Ectodermal cell (in vitro differentiated cells): ENCODE data around the gene PHTF2.

ENCODE experiments used
- H3K27ac ChIP-seq: 2 replicates; pipeline ENCODE4 v1.7.0; 2013; ENCODE audit warnings: mild to moderate bottlenecking, low read depth, low read length; ENCODE audit not compliant: insufficient read depth, poor library complexity, severe bottlenecking
- H3K27me3 ChIP-seq: 2 replicates; pipeline ENCODE4 v1.7.0; 2013; ENCODE audit warnings: mild to moderate bottlenecking, low read length; ENCODE audit not compliant: insufficient read depth, control insufficient read depth, poor library complexity, severe bottlenecking
- H3K36me3 ChIP-seq: one replicate; pipeline ENCODE4 v1.7.0; 2013; ENCODE audit warnings: low read length; ENCODE audit not compliant: control insufficient read depth, insufficient read depth
- H3K4me1 ChIP-seq: one replicate; pipeline ENCODE4 v1.7.0; 2013; ENCODE audit warnings: low read length; ENCODE audit not compliant: control insufficient read depth, insufficient read depth
- H3K4me3 ChIP-seq: 2 replicates; pipeline ENCODE4 v1.7.0; 2013; ENCODE audit warnings: low read depth, low read length, control low read depth; ENCODE audit not compliant: insufficient read depth
- H3K9me3 ChIP-seq: 2 replicates; pipeline ENCODE4 v1.7.0; 2013; ENCODE audit warnings: mild to moderate bottlenecking, low read length, moderate library complexity; ENCODE audit not compliant: control insufficient read depth
- WGBS, 2 experiments: methylation state at CpG; one replicate each; pipeline ENCODE4 v1.1.7; 2013; ENCODE audit warnings: missing lambda C conversion rate in 2 of 2; 5-methylcytosine and 5-hydroxymethylcytosine counted together

Gene PHTF2

DNA sequence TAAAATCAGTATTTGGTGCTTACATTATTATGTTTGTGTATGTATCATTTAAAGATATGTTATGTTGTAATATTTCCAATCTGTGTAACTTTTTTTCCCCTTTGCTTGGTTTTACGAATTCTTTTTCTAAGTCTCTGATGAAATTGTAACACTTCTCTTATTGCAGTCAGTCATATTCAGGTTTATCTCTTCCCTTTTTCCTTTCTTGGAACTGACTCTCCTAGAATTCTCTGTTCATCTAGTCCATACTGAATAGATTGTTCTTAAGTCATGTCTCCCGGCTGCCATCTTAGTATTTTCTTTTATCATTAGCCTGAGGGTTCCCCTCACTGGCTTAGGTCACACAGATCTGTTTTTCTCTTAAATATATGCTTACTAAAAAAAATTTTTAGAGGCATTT lies 44.6 kb downstream of the PHTF2 start:
- H3K4me1 ChIP-seq = no peaks in the 10 kb centered on the region
- WGBS, 2 experiments = 96 to 100% methylated on average over 2 of the region's 2 CpGs
- H3K27ac ChIP-seq = no peak overlapping the region
- no peaks in the 10 kb centered on the region for H3K36me3 ChIP-seq
- H3K9me3 ChIP-seq = no peaks in the 10 kb centered on the region
- no peaks in the 10 kb centered on the region for H3K27me3 ChIP-seq
- H3K4me3 ChIP-seq = no peak overlapping the region

DNA sequence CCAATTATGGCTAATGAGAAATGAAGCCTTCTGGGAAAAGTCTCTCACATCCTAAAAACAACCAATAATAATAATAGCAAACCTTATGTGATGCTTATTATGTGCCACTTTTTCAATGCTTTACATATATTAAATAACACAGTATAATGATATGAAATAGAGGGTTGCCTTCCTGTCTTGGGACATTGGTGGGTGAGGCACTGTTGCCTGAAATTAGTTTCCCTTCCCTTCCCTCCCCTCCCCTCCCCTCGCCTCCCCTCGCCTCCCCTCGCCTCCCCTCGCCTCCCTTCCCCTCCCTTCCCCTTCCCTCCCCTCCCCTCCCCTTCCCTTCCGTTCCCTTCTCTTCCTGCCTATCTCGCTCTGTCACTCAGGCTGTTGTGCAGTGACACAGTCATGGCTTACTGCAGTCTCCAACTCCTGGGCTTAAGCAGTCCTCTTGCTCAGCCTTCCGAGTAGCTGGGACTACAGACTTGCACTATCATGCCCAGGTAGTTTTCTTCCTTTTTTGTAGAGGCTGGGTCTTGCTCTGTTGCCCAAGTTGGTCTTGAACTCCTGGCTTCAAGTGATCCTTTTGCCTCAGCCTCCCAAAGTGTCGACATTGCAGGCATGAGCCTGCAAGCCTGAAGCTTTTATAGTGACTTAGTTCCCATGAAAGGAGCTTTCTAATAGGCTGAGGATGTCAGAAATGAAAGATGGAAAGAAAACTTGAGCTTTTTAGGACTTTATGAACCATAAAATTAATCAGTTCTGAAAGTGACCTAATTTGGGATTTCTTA lies 47.9 kb downstream of the PHTF2 start:
- no peaks in the 10 kb centered on the region for H3K4me1 ChIP-seq
- no peak overlapping the region for H3K27ac ChIP-seq
- H3K36me3 ChIP-seq = no peaks in the 10 kb centered on the region
- WGBS, 2 experiments = 90 to 91% methylated on average over 4 of the region's 8 CpGs
- H3K4me3 ChIP-seq = no peak overlapping the region
- H3K27me3 ChIP-seq = no peaks in the 10 kb centered on the region
- H3K9me3 ChIP-seq = no peaks in the 10 kb centered on the region

DNA sequence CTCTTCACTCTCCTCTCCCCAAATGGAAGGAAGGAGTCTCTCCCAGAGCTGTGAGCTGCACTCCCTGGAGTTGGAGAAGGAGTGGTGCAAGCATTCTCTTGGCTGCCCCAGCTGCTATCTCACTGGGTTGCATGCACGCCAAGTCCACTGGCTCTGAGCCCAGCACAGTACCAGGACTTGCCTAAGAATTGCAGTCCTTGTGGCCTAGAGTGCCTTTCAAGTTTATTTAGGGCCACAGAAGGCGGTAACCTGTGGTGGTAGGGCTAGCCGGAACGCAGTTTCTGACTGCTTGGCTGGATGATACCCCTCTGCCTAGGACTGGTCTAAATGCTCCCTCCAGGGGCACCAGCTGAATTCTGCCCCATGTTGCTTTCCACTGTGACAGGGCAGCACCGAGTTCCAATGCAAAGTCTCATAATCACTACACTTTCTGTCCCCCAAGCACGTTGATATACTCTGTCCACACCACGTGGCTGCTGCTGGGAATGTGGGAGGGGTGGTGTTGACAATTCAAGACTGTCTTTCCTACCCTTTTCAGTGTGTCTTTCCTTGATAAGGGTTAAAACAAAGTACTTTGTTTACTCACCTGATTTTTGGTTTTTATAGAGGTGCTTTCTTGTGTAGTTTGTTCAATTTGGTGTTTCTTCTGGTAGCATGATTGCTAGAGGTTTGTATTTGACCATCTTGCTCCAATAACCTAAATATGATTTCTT lies 57.0 kb downstream of the PHTF2 start:
- no peaks in the 10 kb centered on the region for H3K9me3 ChIP-seq
- H3K4me1 ChIP-seq = no peaks in the 10 kb centered on the region
- H3K36me3 ChIP-seq = no peaks in the 10 kb centered on the region
- H3K27me3 ChIP-seq = no peaks in the 10 kb centered on the region
- H3K27ac ChIP-seq = no peak overlapping the region
- WGBS, 2 experiments = 97% methylated on average over 7 of the region's 7 CpGs
- no peak overlapping the region for H3K4me3 ChIP-seq

DNA sequence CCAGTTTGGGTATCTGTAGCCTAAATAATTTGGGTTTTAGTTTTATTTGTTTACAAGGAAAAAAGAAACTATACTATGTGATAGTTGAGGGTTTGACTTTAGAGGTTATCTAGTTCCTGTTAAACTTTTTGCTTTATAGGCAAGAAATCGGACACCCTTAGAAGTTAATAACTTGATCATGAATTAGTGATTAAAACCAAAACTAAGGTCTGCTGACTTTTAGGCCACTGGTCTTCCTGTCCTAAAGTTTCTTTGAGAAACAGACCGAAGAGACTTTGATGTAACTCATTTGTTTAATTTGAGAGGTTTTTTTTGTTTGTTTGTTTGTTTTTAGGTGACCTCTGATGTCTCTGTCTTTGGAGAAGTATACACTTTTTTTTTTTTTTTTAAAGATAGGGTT lies 59.7 kb downstream of the PHTF2 start:
- WGBS, 2 experiments = 94 to 98% methylated on average over 2 of the region's 2 CpGs
- Histone ChIP-seq H3K36me3 (no peaks in the 10 kb centered on the region), H3K27ac (no peak overlapping the region), H3K4me1 (no peaks in the 10 kb centered on the region), H3K9me3 (no peaks in the 10 kb centered on the region), H3K4me3 (no peak overlapping the region), H3K27me3 (no peaks in the 10 kb centered on the region)

DNA sequence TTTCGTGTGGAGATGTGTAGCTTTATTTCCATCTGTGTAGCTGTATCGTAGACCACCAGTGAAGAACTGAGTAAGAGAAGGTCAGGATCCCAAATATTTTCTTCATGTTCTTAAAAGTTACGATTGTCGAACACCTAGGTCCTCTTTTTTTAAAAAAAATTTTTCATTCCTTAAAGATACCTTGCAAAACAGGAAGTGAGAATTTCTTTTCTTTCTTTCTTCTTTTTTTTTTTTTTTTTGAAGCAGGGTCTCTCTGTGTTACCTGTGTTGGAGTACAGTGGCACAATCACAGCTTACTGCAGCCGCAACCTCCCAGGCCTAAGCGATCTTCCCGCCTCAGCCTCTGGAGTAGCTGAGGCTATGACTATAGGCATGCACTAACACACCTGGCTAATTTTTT lies 60.8 kb downstream of the PHTF2 start:
- no peaks in the 10 kb centered on the region for H3K4me1 ChIP-seq
- no peaks in the 10 kb centered on the region for H3K27me3 ChIP-seq
- H3K27ac ChIP-seq = no peak overlapping the region
- no peak overlapping the region for H3K4me3 ChIP-seq
- WGBS, 2 experiments = 88 to 94% methylated on average over 7 of the region's 7 CpGs
- no peaks in the 10 kb centered on the region for H3K36me3 ChIP-seq
- no peaks in the 10 kb centered on the region for H3K9me3 ChIP-seq

DNA sequence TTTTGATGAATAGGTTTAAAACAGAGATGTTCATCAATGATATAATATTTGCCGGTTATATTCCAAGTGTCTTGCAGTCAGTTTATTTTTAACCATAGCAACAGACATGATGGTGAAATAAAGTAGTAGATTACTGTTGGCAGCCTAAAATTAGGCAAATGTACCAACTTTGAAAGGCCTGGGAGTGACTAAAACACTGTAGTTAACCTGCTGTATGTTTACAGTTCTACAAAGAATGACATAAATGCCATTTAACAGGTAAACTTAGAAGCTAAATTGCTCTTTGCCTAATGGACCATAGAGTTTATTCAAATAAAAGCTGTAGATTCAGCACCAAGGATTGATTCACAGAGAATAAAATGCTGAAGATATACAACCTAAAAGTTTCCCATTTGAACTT lies 64.1 kb downstream of the PHTF2 start:
- Histone ChIP-seq H3K4me3 (no peak overlapping the region), H3K4me1 (no peaks in the 10 kb centered on the region), H3K27ac (no peak overlapping the region), H3K27me3 (no peaks in the 10 kb centered on the region), H3K36me3 (no peaks in the 10 kb centered on the region), H3K9me3 (no peaks in the 10 kb centered on the region)
- WGBS, 2 experiments = 96 to 100% methylated on average over 1 of the region's 1 CpG

DNA sequence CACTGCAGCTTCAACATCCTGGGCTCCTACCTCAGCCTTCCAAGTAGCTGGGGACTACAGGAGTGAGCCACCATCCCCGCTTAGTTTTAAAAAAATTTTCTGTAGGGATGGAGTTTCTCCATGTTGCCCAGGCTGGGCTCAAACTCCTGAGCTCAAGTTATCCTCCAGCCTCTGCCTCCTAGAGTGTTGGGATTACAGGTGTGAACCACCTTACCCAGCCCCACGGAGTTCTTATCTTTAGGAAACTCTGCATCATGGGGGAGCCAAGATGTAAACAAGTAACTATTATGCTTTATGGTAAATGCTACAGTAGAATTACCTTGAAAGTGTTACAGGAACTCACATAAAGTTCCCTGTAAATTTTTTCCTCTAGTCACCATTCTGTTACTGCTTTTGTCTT lies 65.3 kb downstream of the PHTF2 start:
- H3K4me1 ChIP-seq = no peaks in the 10 kb centered on the region
- 88 to 89% methylated on average over 2 of the region's 2 CpGs for WGBS, 2 experiments
- no peaks in the 10 kb centered on the region for H3K9me3 ChIP-seq
- H3K36me3 ChIP-seq = no peaks in the 10 kb centered on the region
- H3K4me3 ChIP-seq = no peak overlapping the region
- no peaks in the 10 kb centered on the region for H3K27me3 ChIP-seq
- H3K27ac ChIP-seq = no peak overlapping the region

DNA sequence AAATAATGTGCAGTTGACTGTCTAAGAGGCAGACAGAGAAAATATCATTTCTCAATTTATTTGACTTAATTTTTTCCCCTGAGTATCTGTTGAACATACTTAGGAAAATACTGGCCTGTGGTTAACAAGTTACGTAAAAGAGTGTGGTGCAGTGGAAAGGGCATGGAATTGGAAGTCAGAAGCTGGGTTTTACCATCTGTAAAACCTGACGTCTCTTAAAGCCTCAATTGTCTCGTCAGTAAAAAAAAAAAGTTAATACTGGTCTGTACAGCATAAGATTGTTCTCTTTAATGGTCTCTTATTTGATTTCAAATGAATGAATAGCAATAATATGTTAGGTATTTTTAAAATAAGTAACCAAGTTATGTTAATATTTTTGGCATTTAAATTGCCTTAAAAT lies 67.8 kb downstream of the PHTF2 start:
- Histone ChIP-seq H3K36me3 (no peaks in the 10 kb centered on the region), H3K27me3 (no peaks in the 10 kb centered on the region), H3K4me3 (no peak overlapping the region), H3K9me3 (no peaks in the 10 kb centered on the region), H3K4me1 (no peaks in the 10 kb centered on the region), H3K27ac (no peak overlapping the region)
- WGBS, 2 experiments = 93 to 97% methylated on average over 3 of the region's 3 CpGs

DNA sequence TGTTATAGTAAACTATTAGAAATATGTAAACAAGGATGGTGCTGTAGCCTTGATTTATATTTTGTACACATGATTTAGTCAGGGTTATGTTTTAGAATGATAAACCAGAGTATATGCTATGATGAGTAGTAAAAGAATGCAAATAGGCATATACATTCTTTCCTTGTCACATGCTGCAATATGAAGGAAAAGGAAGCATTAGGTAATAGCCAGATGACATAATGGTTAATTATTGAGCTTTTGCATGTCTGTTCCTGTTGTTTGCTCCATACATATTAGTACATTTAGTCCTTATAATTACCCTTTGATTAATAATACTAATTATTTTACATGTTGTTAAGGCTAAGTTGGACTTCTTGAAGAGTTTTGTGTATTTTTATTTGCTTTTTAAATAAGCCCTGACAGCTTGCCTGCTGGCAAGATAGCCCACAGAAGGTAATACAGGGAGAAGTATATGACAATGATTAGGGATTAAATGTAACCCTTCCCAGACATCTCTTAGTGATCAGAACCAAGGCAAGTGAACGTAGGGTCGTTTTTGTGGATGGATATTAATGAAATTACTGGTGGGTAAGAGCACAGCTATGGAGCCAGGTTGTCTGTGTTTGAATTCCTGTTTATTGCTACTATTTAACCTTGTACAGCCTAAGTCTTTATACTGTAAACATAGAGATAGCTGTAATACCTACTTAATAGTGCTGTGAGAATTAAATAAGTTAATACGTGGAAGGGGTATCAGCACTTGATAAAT lies 68.4 kb downstream of the PHTF2 start:
- Histone ChIP-seq H3K4me1 (no peaks in the 10 kb centered on the region), H3K27me3 (no peaks in the 10 kb centered on the region), H3K9me3 (no peaks in the 10 kb centered on the region), H3K27ac (no peak overlapping the region), H3K36me3 (peaks cover 4% of the 10 kb centered on the region), H3K4me3 (no peak overlapping the region)
- 98 to 100% methylated on average over 3 of the region's 3 CpGs for WGBS, 2 experiments

DNA sequence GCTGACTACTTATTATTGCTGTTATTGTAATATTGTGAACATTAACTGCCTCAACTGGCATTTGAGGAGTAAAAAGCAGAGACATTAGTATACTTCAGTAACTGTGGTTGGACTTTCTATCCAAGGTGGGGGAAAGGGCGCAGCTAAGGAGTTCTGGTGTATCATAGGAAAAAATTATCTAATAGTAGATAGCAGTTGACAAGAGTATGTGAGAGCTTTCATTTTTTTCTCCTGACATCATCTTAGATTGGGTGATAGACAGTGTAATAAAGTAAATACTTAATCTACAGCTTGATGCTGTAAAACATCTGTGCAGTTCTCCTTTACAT lies 68.9 kb downstream of the PHTF2 start:
- no peak overlapping the region for H3K27ac ChIP-seq
- WGBS, 2 experiments = 94 to 96% methylated on average over 1 of the region's 1 CpG
- H3K36me3 ChIP-seq = peaks cover 4% of the 10 kb centered on the region

More for the DNA sequence above, 68.9 kb downstream of the PHTF2 start:
- no peaks in the 10 kb centered on the region for H3K9me3 ChIP-seq
- no peaks in the 10 kb centered on the region for H3K4me1 ChIP-seq
- no peaks in the 10 kb centered on the region for H3K27me3 ChIP-seq
- H3K4me3 ChIP-seq = no peak overlapping the region
